IMR-90 (cell line): ENCODE measurements around the gene GRK5. TPM values are rescaled to one million over a fixed set of nuclear protein-coding genes. Genes with fewer than 3 reads are reported as not detected.

Source experiments
- ATAC-seq: fragments of 200-7000 bp; cut with Tn5 transposase; 2 replicates; pipeline ENCODE4 v1.9.1; 2020; ENCODE audit warnings: low read depth, mild to moderate bottlenecking, moderate library complexity
- BruUV-seq: library from RNA; stranded (reverse); fragments of 400-500 nt; replicated peaks from 2 replicates; lab custom pipeline; 2021; lab: Mats Ljungman, UMichigan
- CTCF ChIA-PET: fragments of 300-600 bp; formaldehyde crosslinking; extraction: SDS; loops from one replicate; lab custom pipeline; 2021; ENCODE audit warnings: antibody characterized with exemption; lab: Yijun Ruan, JAX
- POLR2A ChIA-PET: fragments of 300-600 bp; sonication (Branson Sonifier 250); formaldehyde crosslinking; loops from one replicate; lab custom pipeline; 2022; ENCODE audit warnings: antibody characterized with exemption; ENCODE audit not compliant: unreplicated experiment; lab: Charles Lee
- DNase-seq: peaks from one replicate; pipeline ENCODE4 v3.0.0; 2013
- H2AFZ ChIP-seq: replicated peaks from 2 replicates; pipeline ENCODE3; 2013; ENCODE audit warnings: low read length, mild to moderate bottlenecking; ENCODE audit not compliant: poor library complexity
- H2AK5ac ChIP-seq: 2 replicates; pipeline ENCODE4 v1.6.1; 2013; ENCODE audit warnings: low read depth, low read length, inconsistent platforms
- H2AK9ac ChIP-seq: replicated peaks from 2 replicates; pipeline ENCODE3; 2013; ENCODE audit warnings: mild to moderate bottlenecking, low read depth, low read length, moderate library complexity; ENCODE audit not compliant: poor library complexity
- H2BK120ac ChIP-seq: 2 replicates; pipeline ENCODE4 v1.6.1; 2013; ENCODE audit warnings: low read depth, low read length, inconsistent platforms
- H2BK15ac ChIP-seq: 3 replicates; pipeline ENCODE4 v1.6.1; 2013; ENCODE audit warnings: low read depth, low read length, inconsistent platforms
- H2BK20ac ChIP-seq: 2 replicates; pipeline ENCODE4 v1.6.1; 2013; ENCODE audit warnings: low read depth, mild to moderate bottlenecking, inconsistent platforms, low read length, moderate library complexity
- H2BK5ac ChIP-seq: 2 replicates; pipeline ENCODE4 v1.6.1; 2013; ENCODE audit warnings: mild to moderate bottlenecking, low read depth, low read length, inconsistent platforms; ENCODE audit not compliant: poor library complexity, severe bottlenecking
- H3K14ac ChIP-seq: replicated peaks from 2 replicates; pipeline ENCODE4 v1.6.1; 2013; ENCODE audit warnings: low read depth, low read length, inconsistent platforms
- H3K18ac ChIP-seq: 2 replicates; pipeline ENCODE4 v1.6.1; 2013; ENCODE audit warnings: low read depth, low read length, control low read depth
- H3K23ac ChIP-seq: 2 replicates; pipeline ENCODE4 v1.6.1; 2013; ENCODE audit warnings: low read depth, low read length, inconsistent platforms
- H3K27ac ChIP-seq: 2 replicates; pipeline ENCODE4 v1.5.1; 2013; ENCODE audit warnings: mild to moderate bottlenecking, control low read depth, low read length; ENCODE audit not compliant: insufficient read depth
- H3K27me3 ChIP-seq: 2 replicates; pipeline ENCODE4 v1.6.1; 2013; ENCODE audit warnings: low read length; ENCODE audit not compliant: control insufficient read depth, insufficient read depth
- H3K36me3 ChIP-seq: 2 replicates; pipeline ENCODE4 v1.6.1; 2013; ENCODE audit warnings: low read length, mixed read lengths; ENCODE audit not compliant: control insufficient read depth, insufficient read depth
- H3K4ac ChIP-seq: 2 replicates; pipeline ENCODE4 v1.6.1; 2013; ENCODE audit warnings: low read depth, low read length, inconsistent platforms
- H3K4me1 ChIP-seq: 2 replicates; pipeline ENCODE4 v1.6.1; 2013; ENCODE audit warnings: low read length, mixed read lengths; ENCODE audit not compliant: control insufficient read depth, insufficient read depth
- H3K4me2 ChIP-seq: 2 replicates; pipeline ENCODE4 v1.6.1; 2013; ENCODE audit warnings: low read depth, mild to moderate bottlenecking, control low read depth, low read length, moderate library complexity
- H3K4me3 ChIP-seq: 2 replicates; pipeline ENCODE4 v1.5.1; 2013; ENCODE audit warnings: low read depth, mild to moderate bottlenecking, control low read depth, low read length, moderate library complexity; ENCODE audit not compliant: insufficient read depth
- H3K56ac ChIP-seq: 2 replicates; pipeline ENCODE4 v1.6.1; 2013; ENCODE audit warnings: low read length, inconsistent platforms; ENCODE audit not compliant: insufficient read depth; ENCODE audit errors: extremely low read depth
- H3K79me1 ChIP-seq, 2 experiments: 2 replicates each; pipeline ENCODE4 v1.6.1; 2013; ENCODE audit warnings: low read length in 2 of 2, inconsistent platforms in 1 of 2, low read depth in 1 of 2
- H3K9ac ChIP-seq: 2 replicates; pipeline ENCODE4 v1.6.1; 2013; ENCODE audit warnings: low read depth, low read length, control low read depth
- H3K9me1 ChIP-seq: 2 replicates; pipeline ENCODE4 v1.6.1; 2013; ENCODE audit warnings: low read length, inconsistent platforms; ENCODE audit not compliant: insufficient read depth
- H3K9me3 ChIP-seq: 2 replicates; pipeline ENCODE4 v1.6.1; 2013; ENCODE audit warnings: low read length; ENCODE audit not compliant: control insufficient read depth, insufficient read depth
- H4K20me1 ChIP-seq: 2 replicates; pipeline ENCODE4 v1.6.1; 2013; ENCODE audit warnings: low read length, inconsistent platforms; ENCODE audit not compliant: insufficient read depth
- H4K5ac ChIP-seq: 2 replicates; pipeline ENCODE4 v1.6.1; 2013; ENCODE audit warnings: mild to moderate bottlenecking, low read depth, low read length, control low read depth
- H4K8ac ChIP-seq, 2 experiments: 2 replicates each; pipeline ENCODE4 v1.6.1; 2013; ENCODE audit warnings: low read depth in 2 of 2, low read length in 2 of 2, control low read depth in 1 of 2, inconsistent platforms in 1 of 2
- H4K91ac ChIP-seq: 2 replicates; pipeline ENCODE4 v1.6.1; 2013; ENCODE audit warnings: low read depth, low read length, inconsistent platforms; ENCODE audit not compliant: insufficient read depth
- BHLHE40 ChIP-seq: fragments of 150-350 bp; IDR thresholded peaks from 2 replicates; pipeline ENCODE4 v1.6.1; 2016; ENCODE audit warnings: mild to moderate bottlenecking, low read depth, low read length
- CEBPB ChIP-seq: IDR thresholded peaks from 2 replicates; pipeline ENCODE4 v1.6.1; 2012; ENCODE audit warnings: low read depth, low read length, improper control_type of control experiment
- FOS ChIP-seq: fragments of 150-350 bp; IDR thresholded peaks from 2 replicates; pipeline ENCODE4 v1.6.1; 2016; ENCODE audit warnings: low read depth, low read length
- MAFK ChIP-seq: IDR thresholded peaks from 2 replicates; pipeline ENCODE4 v1.6.1; 2012; ENCODE audit warnings: low read depth, low read length, improper control_type of control experiment
- MAZ ChIP-seq: IDR thresholded peaks from 2 replicates; pipeline ENCODE4 v1.6.1; 2012; ENCODE audit warnings: low read depth, mild to moderate bottlenecking, low read length, improper control_type of control experiment, moderate library complexity, borderline replicate concordance
- MXI1 ChIP-seq: IDR thresholded peaks from 2 replicates; pipeline ENCODE4 v1.6.1; 2012; ENCODE audit warnings: low read depth, mild to moderate bottlenecking, low read length, moderate library complexity, borderline replicate concordance
- NFE2L2 ChIP-seq: fragments of 150-350 bp; IDR thresholded peaks from 2 replicates; pipeline ENCODE4 v1.6.1; 2016; ENCODE audit warnings: low read depth, mild to moderate bottlenecking, low read length
- POLR2A ChIP-seq: IDR thresholded peaks from 2 replicates; pipeline ENCODE4 v1.6.1; 2012; ENCODE audit warnings: mild to moderate bottlenecking, low read depth, low read length
- RAD21 ChIP-seq: IDR thresholded peaks from 2 replicates; pipeline ENCODE4 v1.6.1; 2012; ENCODE audit warnings: low read length, improper control_type of control experiment
- RCOR1 ChIP-seq: IDR thresholded peaks from 2 replicates; pipeline ENCODE4 v1.6.1; 2012; ENCODE audit warnings: mild to moderate bottlenecking, low read length, improper control_type of control experiment; ENCODE audit not compliant: insufficient replicate concordance
- RFX5 ChIP-seq: IDR thresholded peaks from 2 replicates; pipeline ENCODE4 v1.8.0; 2012; ENCODE audit warnings: low read depth, mild to moderate bottlenecking, low read length, moderate library complexity
- USF2 ChIP-seq: fragments of 150-350 bp; IDR thresholded peaks from 2 replicates; pipeline ENCODE4 v1.6.1; 2017; ENCODE audit warnings: mild to moderate bottlenecking, antibody characterized with exemption, low read length, low read depth
- WGBS, 2 experiments: methylation state at CpG; one replicate each; pipeline versions ENCODE4 v1.1.5 to v1.1.7; 2013; ENCODE audit warnings: missing lambda C conversion rate in 2 of 2; ENCODE audit not compliant: insufficient read length in 1 of 2; ENCODE audit errors: extremely low coverage in 2 of 2; 5-methylcytosine and 5-hydroxymethylcytosine counted together
- dilution Hi-C: fragments of 300-500 bp; cut with HindIII; formaldehyde crosslinking; loops from one replicate; pipeline ENCODE4 v1.14.3; 2018; ENCODE audit warnings: low sequenced_read_pairs; ENCODE audit not compliant: unreplicated experiment
- in situ Hi-C: fragments of 300-500 bp; cut with MboI; formaldehyde crosslinking; loops from 3 replicates; pipeline ENCODE4 v1.14.3; 2019; ENCODE audit warnings: low sequenced_read_pairs, inconsistent platforms, mixed read lengths
- intact Hi-C: fragments of 100-400 bp; cut with micrococcal nuclease; formaldehyde crosslinking; loops from 2 replicates; pipeline ENCODE4 v1.10.0; 2022
- polyA plus RNA-seq, 3 experiments: library from polyadenylated mRNA; depleted of rRNA; stranded (reverse); fragments of >200 nt; gene quantifications; 2 replicates each; pipeline ENCODE4 v1.2.3, GENCODE V29; 2012; ENCODE audit warnings: low replicate concordance in 1 of 3
- total RNA-seq: library from RNA; depleted of rRNA; stranded (reverse); fragments of >200 nt; gene quantifications from 2 replicates; pipeline ENCODE4 v1.2.3, GENCODE V29; 2012
- TF ChIP-seq, protein P1 (sequence below): conservative IDR thresholded peaks from 2 replicates; pipeline ENCODE4 v1.5.1; 2012; ENCODE audit warnings: mild to moderate bottlenecking, low read depth, low read length, improper control_type of control experiment
- TF ChIP-seq, protein P2 (sequence below): fragments of 150-350 bp; IDR thresholded peaks from 2 replicates; pipeline ENCODE4 v1.6.1; 2016; ENCODE audit warnings: low read depth, mild to moderate bottlenecking, low read length, moderate library complexity, borderline replicate concordance

GRK5 gene
- total and polyA plus RNA-seq, 2 of the 4 experiments (the other 2 are of a cell fraction), result 12.9 to 16.3 TPM

DNA sequence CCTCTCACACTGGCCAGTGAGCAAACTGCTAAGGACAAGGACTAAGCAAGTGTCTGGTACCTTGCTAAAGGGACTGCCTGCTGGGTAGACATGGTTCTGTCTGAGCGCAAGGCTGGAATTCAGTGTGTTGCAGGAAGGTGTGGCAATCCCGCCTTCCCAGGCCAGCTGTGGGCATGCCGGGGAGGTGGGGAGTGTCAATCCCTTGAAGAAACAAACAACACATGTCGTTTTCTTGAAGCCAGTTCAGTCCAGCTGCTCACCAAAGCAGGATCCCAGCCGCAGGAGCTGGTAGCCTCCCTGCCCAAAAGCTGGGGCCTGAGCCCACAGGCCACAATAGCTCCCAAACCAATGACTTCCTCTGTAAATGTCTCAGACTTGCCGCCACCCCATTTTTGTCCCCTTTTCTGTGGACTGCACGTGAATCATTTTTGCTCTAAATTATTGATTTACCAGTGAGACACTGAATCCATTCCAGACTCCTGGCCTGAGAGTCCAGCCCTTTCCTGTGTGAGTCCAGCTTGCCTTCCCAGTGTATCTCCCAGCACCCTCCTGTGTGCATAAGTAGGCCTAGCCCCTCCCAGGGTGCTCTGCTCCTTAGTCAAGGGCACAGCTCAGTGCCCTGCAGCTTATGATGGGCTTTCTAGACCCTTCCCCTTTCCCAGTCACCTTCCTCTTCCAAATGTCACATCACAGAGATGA lies 168.4 kb downstream of the GRK5 start:
- peaks cover 29% of the 10 kb centered on the region for H4K20me1 ChIP-seq
- ATAC-seq (peak; percentile 21), DNase-seq (peak; percentile 78)
- H3K56ac ChIP-seq, result no peak overlapping the region
- H2AK5ac ChIP-seq, result peak overlapping the region; percentile 84
- H2AK9ac ChIP-seq, result peak overlapping the region; percentile 4
- H4K8ac ChIP-seq, result peak overlapping the region; percentile 21 to 85; a peak in 3 of 4 replicates
- peak overlapping the region; percentile 67 for H4K91ac ChIP-seq
- H3K27me3 ChIP-seq, result no peaks in the 10 kb centered on the region
- H3K27ac ChIP-seq, result peak overlapping the region; percentile 63
- WGBS, 2 experiments, result 63% methylated on average over 2 of the region's 7 CpGs; no CpG with 5 or more reads in 1 of the 2 experiments
- H3K4me3 ChIP-seq, result no peak overlapping the region
- dilution Hi-C loops, result no loop called here
- peak overlapping the region; percentile 57; the same call in 2 of the 3 replicates for H2BK15ac ChIP-seq
- H2BK120ac ChIP-seq, result peak overlapping the region; percentile 55
- H3K18ac ChIP-seq, result peak overlapping the region; percentile 65
- H3K4me1 ChIP-seq, result peaks cover 34% of the 10 kb centered on the region
- H3K79me1 ChIP-seq, result peaks cover 61 to 86% of the 10 kb centered on the region in 2 experiments
- intact Hi-C loops, result no loop called here
- peak overlapping the region; percentile 7; the same call in 1 of the 2 replicates for H4K5ac ChIP-seq
- H2AFZ ChIP-seq, result peak overlapping the region; percentile 59
- in situ Hi-C loops, result no loop called here
- H3K4ac ChIP-seq, result peak overlapping the region; percentile 69
- H3K36me3 ChIP-seq, result peaks cover 18% of the 10 kb centered on the region
- H2BK5ac ChIP-seq, result peak overlapping the region; percentile 19
- peak overlapping the region; percentile 73 for H2BK20ac ChIP-seq
- H3K9ac ChIP-seq, result peak overlapping the region; percentile 44; the same call in 1 of the 2 replicates
- peak overlapping the region; percentile 6 for H3K4me2 ChIP-seq
- no peaks in the 10 kb centered on the region for H3K9me3 ChIP-seq
- peaks cover 38% of the 10 kb centered on the region for H3K9me1 ChIP-seq
- peak overlapping the region; percentile 10 for H3K14ac ChIP-seq
- H3K23ac ChIP-seq, result peak overlapping the region; percentile 15; the same call in 1 of the 2 replicates
- ChIA-PET CTCF (interaction anchor here (0.9 kb wide), 1 partner anchor 170 kb away, joined by 5 read pairs; no protein-coding TSS in a partner anchor), POLR2A (no interaction called here)
- BruUV-seq, result no TSS peak
- TF ChIP-seq, protein P1, sequence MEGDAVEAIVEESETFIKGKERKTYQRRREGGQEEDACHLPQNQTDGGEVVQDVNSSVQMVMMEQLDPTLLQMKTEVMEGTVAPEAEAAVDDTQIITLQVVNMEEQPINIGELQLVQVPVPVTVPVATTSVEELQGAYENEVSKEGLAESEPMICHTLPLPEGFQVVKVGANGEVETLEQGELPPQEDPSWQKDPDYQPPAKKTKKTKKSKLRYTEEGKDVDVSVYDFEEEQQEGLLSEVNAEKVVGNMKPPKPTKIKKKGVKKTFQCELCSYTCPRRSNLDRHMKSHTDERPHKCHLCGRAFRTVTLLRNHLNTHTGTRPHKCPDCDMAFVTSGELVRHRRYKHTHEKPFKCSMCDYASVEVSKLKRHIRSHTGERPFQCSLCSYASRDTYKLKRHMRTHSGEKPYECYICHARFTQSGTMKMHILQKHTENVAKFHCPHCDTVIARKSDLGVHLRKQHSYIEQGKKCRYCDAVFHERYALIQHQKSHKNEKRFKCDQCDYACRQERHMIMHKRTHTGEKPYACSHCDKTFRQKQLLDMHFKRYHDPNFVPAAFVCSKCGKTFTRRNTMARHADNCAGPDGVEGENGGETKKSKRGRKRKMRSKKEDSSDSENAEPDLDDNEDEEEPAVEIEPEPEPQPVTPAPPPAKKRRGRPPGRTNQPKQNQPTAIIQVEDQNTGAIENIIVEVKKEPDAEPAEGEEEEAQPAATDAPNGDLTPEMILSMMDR, result no peak
- TF ChIP-seq, protein P2, sequence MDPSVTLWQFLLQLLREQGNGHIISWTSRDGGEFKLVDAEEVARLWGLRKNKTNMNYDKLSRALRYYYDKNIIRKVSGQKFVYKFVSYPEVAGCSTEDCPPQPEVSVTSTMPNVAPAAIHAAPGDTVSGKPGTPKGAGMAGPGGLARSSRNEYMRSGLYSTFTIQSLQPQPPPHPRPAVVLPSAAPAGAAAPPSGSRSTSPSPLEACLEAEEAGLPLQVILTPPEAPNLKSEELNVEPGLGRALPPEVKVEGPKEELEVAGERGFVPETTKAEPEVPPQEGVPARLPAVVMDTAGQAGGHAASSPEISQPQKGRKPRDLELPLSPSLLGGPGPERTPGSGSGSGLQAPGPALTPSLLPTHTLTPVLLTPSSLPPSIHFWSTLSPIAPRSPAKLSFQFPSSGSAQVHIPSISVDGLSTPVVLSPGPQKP, result no peak
- TF ChIP-seq MAFK (no peak), USF2 (no peak), RAD21 (no peak), MXI1 (peak; percentile 72; the same call in 1 of the 2 replicates), FOS (no peak), RCOR1 (no peak), MAZ (peak; percentile 35; the same call in 1 of the 2 replicates), POLR2A (no peak), BHLHE40 (no peak), NFE2L2 (no peak), RFX5 (no peak), CEBPB (peak; percentile 73)
